Endothelial cell of umbilical vein (primary cell): Measurements from ENCODE around the gene SYT2. TPM values are rescaled to one million over a fixed set of nuclear protein-coding genes. Genes with fewer than 3 reads are reported as not detected.

Experiments used
- BruUV-seq: library from RNA; stranded (reverse); fragments of 400-500 nt; replicated peaks from 2 replicates; lab custom pipeline; 2021; lab: Mats Ljungman, UMichigan
- CTCF ChIA-PET: fragments of 300-600, 350-600 bp; sonication (Branson Sonifier 250); formaldehyde crosslinking; loops from one replicate; lab custom pipeline; 2021; ENCODE audit warnings: antibody characterized with exemption, inconsistent platforms; lab: Charles Lee
- POLR2A ChIA-PET: fragments of 300-600, 350-600 bp; sonication (Branson Sonifier 250); formaldehyde crosslinking; loops from one replicate; lab custom pipeline; 2021; ENCODE audit warnings: antibody characterized with exemption, inconsistent platforms; lab: Charles Lee
- DNase-seq: peaks from one replicate; pipeline ENCODE4 v3.0.0-alpha.2; 2011; ENCODE audit warnings: low read depth, low spot score
- FAIRE-seq: peaks from 2 replicates; lab custom pipeline; 2011; peaks lifted over from hg19 to GRCh38; lab: Jason Lieb, UNC
- H2AFZ ChIP-seq: 2 replicates; pipeline ENCODE4 v1.6.0; 2012; ENCODE audit warnings: low read depth, low read length, control low read depth, inconsistent platforms
- H3K27ac ChIP-seq: 2 replicates; pipeline ENCODE4 v1.5.1; 2011; ENCODE audit warnings: low read depth, mild to moderate bottlenecking, control low read depth, low read length, moderate library complexity; ENCODE audit not compliant: insufficient read depth
- H3K27me3 ChIP-seq, 2 experiments: 2 replicates each; pipeline versions ENCODE4 v1.6.0 to v1.6.1; 2011; ENCODE audit warnings: low read length in 2 of 2, mixed read lengths in 1 of 2; ENCODE audit not compliant: control insufficient read depth in 2 of 2, insufficient read depth in 2 of 2
- H3K36me3 ChIP-seq, 2 experiments: 2 replicates in 1 of 2; 3 replicates in 1 of 2; pipeline ENCODE4 v1.5.1; 2011; ENCODE audit warnings: low read length in 2 of 2, mild to moderate bottlenecking in 1 of 2, moderate library complexity in 1 of 2; ENCODE audit not compliant: control insufficient read depth in 2 of 2, insufficient read depth in 2 of 2; ENCODE audit errors: extremely low read depth in 1 of 2
- H3K4me1 ChIP-seq: 3 replicates; pipeline ENCODE4 v1.5.1; 2011; ENCODE audit warnings: mild to moderate bottlenecking, low read length; ENCODE audit not compliant: control insufficient read depth, insufficient read depth; ENCODE audit errors: extremely low read depth
- H3K4me2 ChIP-seq: 2 replicates; pipeline ENCODE4 v1.6.1; 2011; ENCODE audit warnings: low read length, control low read depth, mixed read lengths; ENCODE audit not compliant: insufficient read depth
- H3K4me3 ChIP-seq, 3 experiments: fragments of 200-600 bp in 1 of 3; sonication (generic), shearing (Covaris generic) in 1 of 3; replicated peaks in 1 of 3; 2 replicates each; pipeline ENCODE4 v1.5.1; 2011 to 2016; ENCODE audit warnings: control low read depth in 3 of 3, low read length in 3 of 3, mild to moderate bottlenecking in 2 of 3, inconsistent platforms in 1 of 3, low read depth in 1 of 3, moderate library complexity in 1 of 3; ENCODE audit not compliant: insufficient read depth in 1 of 3
- H3K79me2 ChIP-seq: 2 replicates; pipeline ENCODE4 v1.6.0; 2012; ENCODE audit warnings: low read length, inconsistent platforms; ENCODE audit not compliant: control insufficient read depth, insufficient read depth
- H3K9ac ChIP-seq: replicated peaks from 2 replicates; pipeline ENCODE3; 2011; ENCODE audit warnings: low read length, control low read depth; ENCODE audit not compliant: insufficient read depth; ENCODE audit errors: extremely low read depth
- H3K9me1 ChIP-seq: replicated peaks from 3 replicates; pipeline ENCODE4 v1.6.0; 2011; ENCODE audit warnings: mild to moderate bottlenecking, low read length; ENCODE audit not compliant: control insufficient read depth, insufficient read depth; ENCODE audit errors: extremely low read depth
- H3K9me3 ChIP-seq: replicated peaks from 2 replicates; pipeline ENCODE4 v1.5.1; 2012; ENCODE audit warnings: low read length, inconsistent platforms; ENCODE audit not compliant: control insufficient read depth, insufficient read depth
- H4K20me1 ChIP-seq: replicated peaks from 2 replicates; pipeline ENCODE3; 2011; ENCODE audit warnings: mild to moderate bottlenecking, low read length; ENCODE audit not compliant: control insufficient read depth, insufficient read depth; ENCODE audit errors: extremely low read depth
- CTCF ChIP-seq, 2 donors: IDR thresholded peaks; 1 replicate in 1 of 2; 2 replicates in 1 of 2; pipeline ENCODE4 v1.5.1; 2011; ENCODE audit warnings: low read length in 2 of 2, mild to moderate bottlenecking in 2 of 2, moderate library complexity in 2 of 2, control low read depth in 1 of 2, inconsistent platforms in 1 of 2, low read depth in 1 of 2; ENCODE audit not compliant: insufficient read depth in 1 of 2; ENCODE audit errors: extremely low read depth in 1 of 2
- EZH2 ChIP-seq: IDR thresholded peaks from 2 replicates; pipeline ENCODE4 v1.6.1; 2012; ENCODE audit warnings: borderline replicate concordance, low read depth, mild to moderate bottlenecking, moderate library complexity, low read length, inconsistent platforms; ENCODE audit not compliant: severe bottlenecking
- FOS ChIP-seq: IDR thresholded peaks from 2 replicates; pipeline ENCODE4 v1.6.1; 2011; ENCODE audit warnings: mild to moderate bottlenecking, low read length, moderate library complexity, borderline replicate concordance; ENCODE audit not compliant: insufficient read depth
- GATA2 ChIP-seq: IDR thresholded peaks from 2 replicates; pipeline ENCODE4 v1.7.0; 2011; ENCODE audit warnings: low read depth, mild to moderate bottlenecking, moderate library complexity, mixed read lengths, low read length; ENCODE audit not compliant: insufficient read length, insufficient read depth
- JUN ChIP-seq: IDR thresholded peaks from 2 replicates; pipeline ENCODE4 v1.6.1; 2011; ENCODE audit warnings: borderline replicate concordance, low read depth; ENCODE audit not compliant: insufficient read length, insufficient read depth
- MAX ChIP-seq: IDR thresholded peaks from 2 replicates; pipeline ENCODE4 v1.6.1; 2011; ENCODE audit not compliant: insufficient read depth, insufficient read length
- MYC ChIP-seq: IDR thresholded peaks from one replicate; pipeline ENCODE4 v1.6.1; 2011; ENCODE audit warnings: mild to moderate bottlenecking, low read depth, low read length
- POLR2A ChIP-seq: IDR thresholded peaks from 2 replicates; pipeline ENCODE4 v1.6.1; 2012; ENCODE audit warnings: low read depth, mild to moderate bottlenecking, control low read depth, low read length
- POLR2AphosphoS5 ChIP-seq: IDR thresholded peaks from 2 replicates; pipeline ENCODE4 v1.6.1; 2012; ENCODE audit warnings: low read depth, mild to moderate bottlenecking, control low read depth, low read length, moderate library complexity; ENCODE audit not compliant: insufficient read depth
- dilution Hi-C: fragments of 300-500 bp; cut with MboI; formaldehyde crosslinking; loops from one replicate; pipeline ENCODE4 v1.15.0; 2019; ENCODE audit warnings: low sequenced_read_pairs; ENCODE audit not compliant: extremely low pct_ligation_motif_present
- intact Hi-C: fragments of 100-400 bp; cut with micrococcal nuclease; formaldehyde crosslinking; loops from one replicate; pipeline ENCODE4 v1.10.0; 2022
- polyA plus RNA-seq, 4 experiments: library from polyadenylated mRNA; depleted of rRNA in 3 of 4; stranded (reverse) in 3 of 4; unstranded in 1 of 4; fragments of >200 nt; gene quantifications; 2 replicates each; pipeline versions ENCODE4 v1.2.1 to v1.2.3, GENCODE V29; 2011 to 2012; ENCODE audit warnings: missing spikeins in 1 of 4
- total RNA-seq: library from RNA; stranded (reverse); gene quantifications from 2 replicates; pipeline ENCODE4 v1.2.3, GENCODE V29; 2021

Gene SYT2
- total and polyA plus RNA-seq, 2 donors (not counting 3 experiments of a cell fraction or from before 2014, with no cell fraction given), result not detected

- FAIRE-seq, result no peak
- CTCF ChIA-PET, result interaction anchor here (1.1 to 2.0 kb wide), 8 partner anchors 9 to 250 kb away, joined by 3 to 9 read pairs (median 3); no protein-coding TSS in a partner anchor
- intact Hi-C loops (no loop called here), dilution Hi-C loops (no loop called here)
- H3K9me1 ChIP-seq, result no peaks in the 10 kb centered on the region
- BruUV-seq, result no TSS peak
- H4K20me1 ChIP-seq, result no peaks in the 10 kb centered on the region
- H2AFZ ChIP-seq, result no peak overlapping the region
- no peak overlapping the region for H3K27ac ChIP-seq
- DNase-seq, result no peak
- H3K4me2 ChIP-seq, result no peak overlapping the region
- POLR2A ChIA-PET, result interaction anchor here (0.7 kb wide), 1 partner anchor 795 kb away, joined by 3 read pairs; the partner anchor contains the start of gene TIMM17A
- H3K9ac ChIP-seq, result no peak overlapping the region
- H3K36me3 ChIP-seq, result peaks cover 15 to 22% of the 10 kb centered on the region in 2 experiments
- H3K9me3 ChIP-seq, result no peaks in the 10 kb centered on the region
- H3K79me2 ChIP-seq, result no peaks in the 10 kb centered on the region
- TF ChIP-seq MYC (no peak), JUN (no peak), POLR2A (no peak), FOS (no peak), CTCF (IDR thresholded peaks at IDR 0.05; ENCODE audit: extremely low read depth in 1 of 2, insufficient read depth in 1 of 2, low read depth in 1 of 2, low read length in 2 of 2) (no peak), POLR2AphosphoS5 (no peak), EZH2 (no peak), GATA2 (no peak), MAX (no peak)
- no peaks in the 10 kb centered on the region for H3K27me3 ChIP-seq
- no peaks in the 10 kb centered on the region for H3K4me1 ChIP-seq
- no peak overlapping the region for H3K4me3 ChIP-seq
Observed at GRCh38 chr1:202750761-202751160, 40.5 kb upstream of the SYT2 start.
